ENCODE results near the gene UNKL.

The UNKL gene, protein sequence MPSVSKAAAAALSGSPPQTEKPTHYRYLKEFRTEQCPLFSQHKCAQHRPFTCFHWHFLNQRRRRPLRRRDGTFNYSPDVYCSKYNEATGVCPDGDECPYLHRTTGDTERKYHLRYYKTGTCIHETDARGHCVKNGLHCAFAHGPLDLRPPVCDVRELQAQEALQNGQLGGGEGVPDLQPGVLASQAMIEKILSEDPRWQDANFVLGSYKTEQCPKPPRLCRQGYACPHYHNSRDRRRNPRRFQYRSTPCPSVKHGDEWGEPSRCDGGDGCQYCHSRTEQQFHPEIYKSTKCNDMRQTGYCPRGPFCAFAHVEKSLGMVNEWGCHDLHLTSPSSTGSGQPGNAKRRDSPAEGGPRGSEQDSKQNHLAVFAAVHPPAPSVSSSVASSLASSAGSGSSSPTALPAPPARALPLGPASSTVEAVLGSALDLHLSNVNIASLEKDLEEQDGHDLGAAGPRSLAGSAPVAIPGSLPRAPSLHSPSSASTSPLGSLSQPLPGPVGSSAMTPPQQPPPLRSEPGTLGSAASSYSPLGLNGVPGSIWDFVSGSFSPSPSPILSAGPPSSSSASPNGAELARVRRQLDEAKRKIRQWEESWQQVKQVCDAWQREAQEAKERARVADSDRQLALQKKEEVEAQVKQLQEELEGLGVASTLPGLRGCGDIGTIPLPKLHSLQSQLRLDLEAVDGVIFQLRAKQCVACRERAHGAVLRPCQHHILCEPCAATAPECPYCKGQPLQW

DNA sequence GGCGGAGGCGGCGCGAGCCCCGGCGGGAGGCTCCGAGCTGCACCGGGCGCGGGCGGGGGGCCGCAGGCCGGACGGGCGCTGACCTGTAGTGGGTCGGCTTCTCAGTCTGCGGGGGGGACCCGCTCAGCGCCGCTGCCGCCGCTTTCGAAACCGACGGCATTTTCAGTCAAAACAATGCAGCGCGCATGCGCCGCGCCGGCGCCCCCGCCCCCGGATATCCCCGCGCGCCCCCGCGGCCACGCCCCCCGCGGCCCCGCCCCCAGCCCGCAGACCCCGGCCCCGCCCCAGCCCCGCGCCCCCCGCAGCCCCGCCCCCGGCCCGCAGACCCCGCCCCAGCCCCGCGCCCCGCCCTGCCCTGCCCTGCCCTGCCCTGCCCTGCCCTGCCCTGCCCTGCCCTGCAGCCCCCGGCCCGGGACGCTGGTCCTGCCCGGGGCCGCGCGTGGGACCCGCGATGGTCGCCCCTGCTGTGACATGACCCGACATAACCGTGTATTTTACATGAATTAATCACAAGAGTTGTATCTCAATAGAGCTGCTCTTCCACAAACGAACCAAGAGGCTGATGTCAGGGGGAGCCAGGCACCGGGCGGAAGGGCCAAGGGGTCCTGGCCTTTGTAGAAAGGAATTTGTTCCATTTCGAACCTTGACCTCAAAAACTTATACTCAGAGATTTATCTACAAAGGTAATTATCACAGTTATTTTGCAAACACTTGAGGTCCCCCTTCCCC lies at the start of gene UNKL:
TSS of gene UNKL (minus strand) at position 173 of the 729 bp plus-strand sequence. CDS start at position 160, 13 bp downstream.
- TF ChIP-seq, protein P1, sequence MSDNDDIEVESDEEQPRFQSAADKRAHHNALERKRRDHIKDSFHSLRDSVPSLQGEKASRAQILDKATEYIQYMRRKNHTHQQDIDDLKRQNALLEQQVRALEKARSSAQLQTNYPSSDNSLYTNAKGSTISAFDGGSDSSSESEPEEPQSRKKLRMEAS (IDR thresholded peaks at IDR 0.05; ENCODE audit: low read depth, low read length): no peak
- no peak for TF ChIP-seq POLR2A (IDR thresholded peaks at IDR 0.05; ENCODE audit: extremely low read depth, insufficient read length)
- peak within 1 kb of the TSS; percentile 52 for H3K4me3 ChIP-seq (ENCODE audit: low read depth, low read length)
- peak; percentile 64 for DNase-seq (ENCODE audit: low read depth)

DNA sequence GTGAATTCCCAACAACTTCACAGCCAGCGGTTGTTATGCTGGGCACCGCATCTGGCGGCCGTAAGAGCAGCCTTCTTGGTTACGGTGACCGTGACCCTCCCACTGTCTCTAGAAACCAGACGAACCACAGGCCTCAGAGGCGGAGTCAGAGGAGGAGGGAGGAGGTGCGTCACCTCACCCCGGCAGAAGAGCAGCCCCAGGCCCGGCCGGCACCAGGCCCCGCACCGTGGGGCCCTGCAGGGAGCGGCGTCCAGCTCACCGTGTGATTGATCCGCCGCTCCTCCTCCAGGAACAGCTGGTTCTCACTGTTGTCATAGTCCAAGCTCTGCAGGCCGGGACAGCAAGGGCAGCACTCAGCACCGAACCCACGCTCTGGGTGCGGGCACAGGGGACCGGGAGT lies 46.6 kb upstream of the UNKL start:
- no peak for DNase-seq (ENCODE audit: low read depth)
- TF ChIP-seq, protein P1 (IDR thresholded peaks at IDR 0.05; ENCODE audit: low read depth, low read length): no peak
- TF ChIP-seq MYC (IDR thresholded peaks at IDR 0.05; ENCODE audit: low read depth, low read length): no peak
- no peak for TF ChIP-seq POLR2A (IDR thresholded peaks at IDR 0.05; ENCODE audit: extremely low read depth, insufficient read length)
- TF ChIP-seq, protein P2, sequence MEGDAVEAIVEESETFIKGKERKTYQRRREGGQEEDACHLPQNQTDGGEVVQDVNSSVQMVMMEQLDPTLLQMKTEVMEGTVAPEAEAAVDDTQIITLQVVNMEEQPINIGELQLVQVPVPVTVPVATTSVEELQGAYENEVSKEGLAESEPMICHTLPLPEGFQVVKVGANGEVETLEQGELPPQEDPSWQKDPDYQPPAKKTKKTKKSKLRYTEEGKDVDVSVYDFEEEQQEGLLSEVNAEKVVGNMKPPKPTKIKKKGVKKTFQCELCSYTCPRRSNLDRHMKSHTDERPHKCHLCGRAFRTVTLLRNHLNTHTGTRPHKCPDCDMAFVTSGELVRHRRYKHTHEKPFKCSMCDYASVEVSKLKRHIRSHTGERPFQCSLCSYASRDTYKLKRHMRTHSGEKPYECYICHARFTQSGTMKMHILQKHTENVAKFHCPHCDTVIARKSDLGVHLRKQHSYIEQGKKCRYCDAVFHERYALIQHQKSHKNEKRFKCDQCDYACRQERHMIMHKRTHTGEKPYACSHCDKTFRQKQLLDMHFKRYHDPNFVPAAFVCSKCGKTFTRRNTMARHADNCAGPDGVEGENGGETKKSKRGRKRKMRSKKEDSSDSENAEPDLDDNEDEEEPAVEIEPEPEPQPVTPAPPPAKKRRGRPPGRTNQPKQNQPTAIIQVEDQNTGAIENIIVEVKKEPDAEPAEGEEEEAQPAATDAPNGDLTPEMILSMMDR (IDR thresholded peaks at IDR 0.05; ENCODE audit: low read depth, low read length): no peak
- H3K4me3 ChIP-seq (ENCODE audit: low read depth, low read length): no peak overlapping the region

DNA sequence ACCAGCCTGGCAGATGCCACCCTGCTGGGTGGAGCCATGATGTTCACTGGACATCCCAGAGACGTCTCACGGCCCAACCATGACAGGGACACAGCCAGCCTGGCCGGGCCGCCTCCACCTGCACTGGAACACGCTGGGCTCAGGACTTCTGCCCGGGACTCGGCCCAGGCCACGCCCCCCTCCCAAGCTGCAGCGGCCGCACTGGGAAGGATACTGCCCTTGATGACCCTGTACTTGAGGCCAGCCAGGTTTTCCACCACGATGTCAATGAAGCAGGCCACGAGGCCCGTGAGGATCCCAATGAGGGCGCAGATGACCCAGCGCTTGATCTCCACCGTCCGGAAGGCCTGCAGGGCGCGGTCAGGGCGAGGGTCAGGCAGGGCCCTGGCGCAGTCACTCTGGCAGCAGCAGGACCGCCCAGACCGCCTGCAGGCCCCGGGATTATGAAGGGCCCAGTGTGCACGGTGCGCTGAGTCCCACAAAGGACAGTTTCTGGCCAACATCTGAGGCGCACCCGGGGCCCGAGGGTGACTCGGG lies 46.2 kb upstream of the UNKL start:
- DNase-seq (ENCODE audit: low read depth): no peak
- TF ChIP-seq, protein P2 (IDR thresholded peaks at IDR 0.05; ENCODE audit: low read depth, low read length): no peak
- TF ChIP-seq MYC (IDR thresholded peaks at IDR 0.05; ENCODE audit: low read depth, low read length): no peak
- TF ChIP-seq, protein P1 (IDR thresholded peaks at IDR 0.05; ENCODE audit: low read depth, low read length): no peak
- no peak for TF ChIP-seq POLR2A (IDR thresholded peaks at IDR 0.05; ENCODE audit: extremely low read depth, insufficient read length)

DNA sequence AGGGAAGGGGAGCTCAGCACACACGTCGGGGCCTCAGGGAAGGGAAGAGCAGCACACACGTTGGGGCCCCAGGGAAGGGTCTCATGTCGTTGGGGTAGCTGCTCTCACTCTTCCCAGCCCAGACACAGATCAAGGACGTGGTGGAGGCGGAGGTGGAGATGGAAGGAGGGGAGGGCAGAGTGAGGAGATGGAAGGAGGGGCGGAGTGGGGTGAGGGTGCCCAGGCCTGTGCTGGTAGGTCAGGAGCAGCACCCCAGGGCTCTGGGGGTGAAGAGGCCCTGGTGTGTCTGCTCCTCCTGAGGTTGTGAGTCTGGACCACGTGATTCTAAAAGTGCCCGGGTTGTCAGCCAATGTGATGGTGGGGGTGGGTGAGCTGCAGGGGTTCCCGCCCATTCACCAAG lies 45.5 kb upstream of the UNKL start:
- no peak overlapping the region for H3K4me3 ChIP-seq (ENCODE audit: low read depth, low read length)
- TF ChIP-seq, protein P2 (IDR thresholded peaks at IDR 0.05; ENCODE audit: low read depth, low read length): no peak
- TF ChIP-seq, protein P1 (IDR thresholded peaks at IDR 0.05; ENCODE audit: low read depth, low read length): no peak
- TF ChIP-seq POLR2A (IDR thresholded peaks at IDR 0.05; ENCODE audit: extremely low read depth, insufficient read length) (no peak), MYC (IDR thresholded peaks at IDR 0.05; ENCODE audit: low read depth, low read length) (no peak)

More for the DNA sequence above, 46.2 kb upstream of the UNKL start:
- H3K4me3 ChIP-seq (ENCODE audit: low read depth, low read length): no peak overlapping the region

DNA sequence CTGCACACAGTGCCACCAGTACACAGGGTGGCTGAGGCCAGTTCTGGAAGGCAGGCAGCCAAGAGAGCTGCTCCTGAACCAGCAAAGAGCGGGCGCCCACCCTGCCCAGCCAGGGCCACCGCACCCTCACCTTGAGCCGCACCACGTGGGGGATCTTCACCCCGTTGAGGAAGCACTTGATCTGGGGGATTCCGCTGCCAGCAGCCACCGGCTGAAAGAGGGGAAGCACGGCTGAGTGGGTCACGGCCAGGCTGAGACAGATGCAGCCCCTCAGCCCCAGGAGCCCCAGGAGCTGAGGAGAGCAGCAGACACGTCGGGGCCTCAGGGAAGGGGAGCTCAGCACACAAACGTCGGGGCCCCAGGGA lies 44.5 kb upstream of the UNKL start:
- no peak for DNase-seq (ENCODE audit: low read depth)
- no peak overlapping the region for H3K4me3 ChIP-seq (ENCODE audit: low read depth, low read length)
- TF ChIP-seq, protein P1 (IDR thresholded peaks at IDR 0.05; ENCODE audit: low read depth, low read length): no peak
- TF ChIP-seq, protein P2 (IDR thresholded peaks at IDR 0.05; ENCODE audit: low read depth, low read length): no peak
- TF ChIP-seq POLR2A (IDR thresholded peaks at IDR 0.05; ENCODE audit: extremely low read depth, insufficient read length) (no peak), MYC (IDR thresholded peaks at IDR 0.05; ENCODE audit: low read depth, low read length) (no peak)

More for the DNA sequence above, 45.5 kb upstream of the UNKL start:
- no peak for DNase-seq (ENCODE audit: low read depth)

All from NB4 (cell line).